BE2C (cell line): ENCODE measurements around the gene ATP1B2.

Experiments used
- DNase-seq: peaks from one replicate; pipeline ENCODE4 v3.0.0-alpha.2; 2020
- H3K27me3 ChIP-seq: fragments of 250-450 bp; sonication (Bioruptor Pico); 2 replicates; pipeline ENCODE4 v1.5.1; 2020; ENCODE audit warnings: mild to moderate bottlenecking
- H3K36me3 ChIP-seq: fragments of 250-450 bp; sonication (Bioruptor Pico); 2 replicates; pipeline ENCODE4 v1.5.1; 2020; ENCODE audit warnings: mild to moderate bottlenecking
- H3K4me1 ChIP-seq: fragments of 250-450 bp; sonication (Bioruptor Pico); 2 replicates; pipeline ENCODE4 v1.5.1; 2020
- H3K4me3 ChIP-seq: 2 replicates; pipeline ENCODE4 v1.5.1; 2011; ENCODE audit warnings: low read depth, low read length
- H3K9me3 ChIP-seq: fragments of 250-450 bp; sonication (Bioruptor Pico); 2 replicates; pipeline ENCODE4 v1.5.1; 2020
- TF ChIP-seq, protein P1 (sequence below): IDR thresholded peaks from 2 replicates; pipeline ENCODE4 v1.5.1; 2012; ENCODE audit warnings: mild to moderate bottlenecking, low read depth, low read length

Gene ATP1B2

DNA sequence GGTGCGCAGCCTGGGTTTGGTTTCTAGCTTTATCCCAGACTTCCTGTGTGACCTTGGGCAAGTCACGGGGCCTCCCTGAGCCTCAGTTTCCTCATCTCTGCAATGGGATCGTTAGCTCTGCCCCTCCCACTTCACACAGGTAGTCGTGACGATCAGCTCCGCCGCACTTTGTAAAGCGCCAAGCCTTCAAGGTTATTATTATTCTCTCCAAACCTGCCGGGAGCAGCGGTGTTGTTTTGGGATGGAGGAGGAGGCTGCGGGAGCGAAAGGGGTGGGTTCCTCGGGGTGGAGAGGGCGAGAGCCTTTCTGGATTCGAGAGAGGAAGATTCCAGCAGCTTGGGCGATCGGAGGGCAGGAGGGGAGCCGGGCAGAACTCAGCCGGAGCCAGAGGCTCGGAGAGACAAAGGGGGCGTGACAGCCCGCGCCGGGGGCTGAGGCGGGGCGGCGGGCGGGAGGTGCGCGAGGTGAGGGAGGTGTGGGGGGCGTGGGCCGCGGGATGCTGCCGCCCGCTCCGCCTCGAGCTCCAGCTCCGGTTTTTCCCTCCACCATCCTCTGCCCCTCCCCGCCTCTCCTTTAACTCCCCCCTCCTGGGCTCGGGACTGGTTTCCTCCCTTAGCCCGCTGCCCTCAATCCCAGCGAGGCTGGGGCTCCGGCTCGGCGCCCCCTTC, 54.0 kb downstream of the ATP1B2 start, which contains the start of gene EFNB3:
Gene EFNB3 (plus strand): TSS at position 602 of the 668 bp plus-strand sequence. CDS start 397 bp downstream, outside the sequence.
- peak within 1 kb of the TSS; percentile 44 for H3K4me3 ChIP-seq
- H3K36me3 ChIP-seq, result no peaks in the 10 kb centered on the region
- 0 out of 2 replicates have a peak, but pooled peaks cover 6% of the 10 kb centered on the region for H3K27me3 ChIP-seq
- TF ChIP-seq, protein P1, sequence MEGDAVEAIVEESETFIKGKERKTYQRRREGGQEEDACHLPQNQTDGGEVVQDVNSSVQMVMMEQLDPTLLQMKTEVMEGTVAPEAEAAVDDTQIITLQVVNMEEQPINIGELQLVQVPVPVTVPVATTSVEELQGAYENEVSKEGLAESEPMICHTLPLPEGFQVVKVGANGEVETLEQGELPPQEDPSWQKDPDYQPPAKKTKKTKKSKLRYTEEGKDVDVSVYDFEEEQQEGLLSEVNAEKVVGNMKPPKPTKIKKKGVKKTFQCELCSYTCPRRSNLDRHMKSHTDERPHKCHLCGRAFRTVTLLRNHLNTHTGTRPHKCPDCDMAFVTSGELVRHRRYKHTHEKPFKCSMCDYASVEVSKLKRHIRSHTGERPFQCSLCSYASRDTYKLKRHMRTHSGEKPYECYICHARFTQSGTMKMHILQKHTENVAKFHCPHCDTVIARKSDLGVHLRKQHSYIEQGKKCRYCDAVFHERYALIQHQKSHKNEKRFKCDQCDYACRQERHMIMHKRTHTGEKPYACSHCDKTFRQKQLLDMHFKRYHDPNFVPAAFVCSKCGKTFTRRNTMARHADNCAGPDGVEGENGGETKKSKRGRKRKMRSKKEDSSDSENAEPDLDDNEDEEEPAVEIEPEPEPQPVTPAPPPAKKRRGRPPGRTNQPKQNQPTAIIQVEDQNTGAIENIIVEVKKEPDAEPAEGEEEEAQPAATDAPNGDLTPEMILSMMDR, result no peak
- peak; percentile 53 for DNase-seq
- no peaks in the 10 kb centered on the region for H3K9me3 ChIP-seq
- 0 out of 2 replicates have a peak, but pooled peaks cover 6% of the 10 kb centered on the region for H3K4me1 ChIP-seq

DNA sequence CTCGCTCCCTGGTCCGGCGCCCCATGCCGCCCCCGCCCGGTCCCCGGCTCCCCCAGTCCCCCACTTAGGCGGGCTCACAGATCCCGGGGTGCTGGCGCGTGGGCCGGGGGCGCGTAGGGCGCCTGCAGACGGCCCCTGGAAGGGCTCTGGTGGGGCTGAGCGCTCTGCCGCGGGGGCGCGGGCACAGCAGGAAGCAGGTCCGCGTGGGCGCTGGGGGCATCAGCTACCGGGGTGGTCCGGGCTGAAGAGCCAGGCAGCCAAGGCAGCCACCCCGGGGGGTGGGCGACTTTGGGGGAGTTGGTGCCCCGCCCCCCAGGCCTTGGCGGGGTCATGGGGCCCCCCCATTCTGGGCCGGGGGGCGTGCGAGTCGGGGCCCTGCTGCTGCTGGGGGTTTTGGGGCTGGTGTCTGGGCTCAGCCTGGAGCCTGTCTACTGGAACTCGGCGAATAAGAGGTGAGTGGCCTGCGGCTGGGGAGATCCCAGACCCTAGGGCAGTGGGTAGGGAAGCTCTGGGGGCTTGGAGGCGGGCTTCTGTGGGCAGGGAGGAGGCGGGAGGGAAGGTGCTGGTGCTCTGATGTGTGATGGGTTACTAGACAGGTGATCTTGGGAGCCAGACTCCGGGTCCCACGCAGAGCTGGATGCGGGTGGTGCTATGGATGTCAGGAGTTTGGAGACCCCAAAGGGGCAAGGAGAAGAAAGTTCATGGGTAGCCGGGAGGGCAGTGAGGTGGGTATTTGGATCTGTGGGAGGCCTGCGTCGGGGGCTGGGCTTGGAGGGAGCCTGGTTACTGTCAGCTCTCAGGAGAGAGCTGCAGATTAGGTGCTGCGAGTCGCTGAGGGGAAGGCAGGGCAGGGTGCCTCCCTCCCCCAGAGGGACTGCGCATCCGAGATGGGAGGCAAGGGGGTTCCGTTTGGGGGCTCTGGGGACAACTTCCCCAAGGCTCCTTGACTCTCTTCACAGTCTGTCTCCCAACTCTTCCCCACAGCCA, 54.8 kb downstream of the ATP1B2 start:
- 0 out of 2 replicates have a peak, but pooled peaks cover 6% of the 10 kb centered on the region for H3K27me3 ChIP-seq
- H3K4me1 ChIP-seq, result 0 out of 2 replicates have a peak, but pooled peaks cover 6% of the 10 kb centered on the region
- TF ChIP-seq, protein P1, result no peak
- H3K4me3 ChIP-seq, result peak overlapping the region; percentile 44
- no peaks in the 10 kb centered on the region for H3K9me3 ChIP-seq
- no peaks in the 10 kb centered on the region for H3K36me3 ChIP-seq
- no peak for DNase-seq

DNA sequence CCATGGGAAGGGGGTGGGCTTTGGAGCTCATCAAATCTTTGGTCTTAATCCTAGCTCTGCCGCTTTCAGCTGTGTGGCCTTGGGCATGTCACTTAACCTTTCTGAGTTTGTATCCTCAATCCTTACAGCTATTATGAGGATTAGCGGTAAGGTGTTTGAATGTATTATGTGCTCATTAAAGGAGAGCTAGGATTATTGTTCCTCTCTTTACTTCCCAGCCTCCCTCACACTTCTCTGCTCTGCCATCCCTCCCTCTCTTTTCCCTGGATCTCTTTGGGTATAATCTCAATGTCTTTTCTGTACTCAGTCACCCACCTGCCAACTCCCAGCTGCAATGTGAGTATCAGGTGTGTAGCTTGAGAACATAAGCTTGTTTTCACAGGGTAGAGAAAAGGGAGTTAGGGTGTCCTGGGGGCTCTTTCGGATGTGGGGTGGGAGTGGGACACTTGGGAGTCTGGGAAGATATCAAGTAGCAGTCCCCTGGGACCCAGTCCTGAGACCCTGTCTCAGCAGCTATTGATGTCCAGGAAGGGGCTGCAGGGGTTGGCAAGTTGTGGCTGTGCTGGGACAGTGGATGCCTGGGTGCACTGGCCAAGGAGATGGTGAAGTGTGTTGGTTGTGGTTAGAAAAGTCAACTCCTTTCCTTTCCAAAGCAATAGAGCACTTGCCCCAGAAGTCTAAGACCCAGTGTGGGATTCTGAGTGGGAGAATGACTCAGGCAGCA, 56.1 kb downstream of the ATP1B2 start:
- Histone ChIP-seq H3K9me3 (no peaks in the 10 kb centered on the region), H3K27me3 (0 out of 2 replicates have a peak, but pooled peaks cover 6% of the 10 kb centered on the region), H3K36me3 (no peaks in the 10 kb centered on the region), H3K4me1 (0 out of 2 replicates have a peak, but pooled peaks cover 6% of the 10 kb centered on the region), H3K4me3 (no peak overlapping the region)
- TF ChIP-seq, protein P1, result no peak
- no peak for DNase-seq
